GM23248 (cell line): Measurements from ENCODE around the gene IFT88. TPM values are rescaled to one million over a fixed set of nuclear protein-coding genes. Genes with fewer than 3 reads are reported as not detected.

Source experiments
- DNase-seq: peaks from one replicate; pipeline ENCODE4 v3.0.0-alpha.2; 2015
- H2AFZ ChIP-seq: fragments of 200-600 bp; sonication (generic); 2 replicates; pipeline ENCODE4 v1.6.1; 2016; ENCODE audit warnings: antibody characterized with exemption
- H3F3A ChIP-seq: fragments of 200-600 bp; sonication (generic); 2 replicates; pipeline ENCODE4 v1.6.1; 2016; ENCODE audit warnings: mild to moderate bottlenecking, antibody characterized with exemption, mixed run types; ENCODE audit not compliant: insufficient read depth
- H3K27ac ChIP-seq: fragments of 200-600 bp; sonication (generic); 2 replicates; pipeline ENCODE4 v1.5.1; 2016; ENCODE audit warnings: mild to moderate bottlenecking
- H3K27me3 ChIP-seq: fragments of 200-600 bp; sonication (generic); replicated peaks from 2 replicates; pipeline ENCODE4 v1.6.1; 2016; ENCODE audit warnings: mild to moderate bottlenecking; ENCODE audit not compliant: insufficient read depth
- H3K36me3 ChIP-seq: fragments of 200-600 bp; sonication (generic); 2 replicates; pipeline ENCODE4 v1.6.1; 2016; ENCODE audit warnings: low read depth, mild to moderate bottlenecking
- H3K4me1 ChIP-seq: fragments of 200-600 bp; sonication (generic); 2 replicates; pipeline ENCODE4 v1.6.1; 2016; ENCODE audit warnings: mild to moderate bottlenecking; ENCODE audit not compliant: insufficient read depth
- H3K4me2 ChIP-seq: fragments of 200-600 bp; sonication (generic); one replicate; pipeline ENCODE4 v1.6.1; 2016; ENCODE audit warnings: mild to moderate bottlenecking; ENCODE audit not compliant: unreplicated experiment
- H3K4me3 ChIP-seq: fragments of 200-600 bp; sonication (generic); 2 replicates; pipeline ENCODE4 v1.5.1; 2016; ENCODE audit warnings: mild to moderate bottlenecking
- H3K79me2 ChIP-seq: fragments of 200-600 bp; sonication (generic); 2 replicates; pipeline ENCODE4 v1.6.1; 2016; ENCODE audit warnings: mild to moderate bottlenecking; ENCODE audit not compliant: insufficient read depth
- H3K9ac ChIP-seq: fragments of 200-600 bp; sonication (generic); 2 replicates; pipeline ENCODE4 v1.6.1; 2016; ENCODE audit warnings: mild to moderate bottlenecking
- H3K9me2 ChIP-seq: fragments of 200-600 bp; sonication (generic); 2 replicates; pipeline ENCODE4 v1.6.1; 2016; ENCODE audit warnings: mixed run types, mild to moderate bottlenecking, moderate library complexity; ENCODE audit not compliant: insufficient read depth
- H3K9me3 ChIP-seq: fragments of 200-600 bp; sonication (generic); one replicate; pipeline ENCODE4 v1.6.1; 2017; ENCODE audit warnings: low read depth
- H4K20me1 ChIP-seq: fragments of 200-600 bp; sonication (generic); 2 replicates; pipeline ENCODE4 v1.6.0; 2016; ENCODE audit not compliant: insufficient read depth
- EZH2 ChIP-seq: fragments of 200-600 bp; sonication (generic); IDR thresholded peaks from 2 replicates; pipeline ENCODE4 v1.6.1; 2018; ENCODE audit warnings: antibody characterized with exemption, mild to moderate bottlenecking; ENCODE audit not compliant: insufficient read depth, poor library complexity, severe bottlenecking
- EZH2phosphoT487 ChIP-seq: fragments of 200-600 bp; sonication (generic); IDR thresholded peaks from 2 replicates; pipeline ENCODE4 v1.6.1; 2018; ENCODE audit warnings: antibody characterized with exemption, moderate library complexity, mild to moderate bottlenecking, low read depth; ENCODE audit not compliant: insufficient read depth
- WGBS, 2 experiments: methylation state at CpG; one replicate each; pipeline ENCODE4 v1.1.6; 2015 to 2017; ENCODE audit warnings: low lambda C conversion rate in 2 of 2, low coverage in 1 of 2; ENCODE audit errors: missing lambda C conversion rate in 2 of 2; 5-methylcytosine and 5-hydroxymethylcytosine counted together
- in situ Hi-C: fragments of 300-500 bp; cut with MboI; formaldehyde crosslinking; loops from 2 replicates; pipeline ENCODE4 v1.15.0; 2020
- polyA plus RNA-seq: library from polyadenylated mRNA; unstranded; fragments of >200 nt; fragmentation: Nextera tagmentation; extraction: Ambion mirVana; gene quantifications from 2 replicates; pipeline ENCODE4 v1.2.1, GENCODE V29; 2016
- total RNA-seq: library from RNA; depleted of rRNA; stranded (reverse); fragments of >200 nt; shearing (Covaris generic); gene quantifications from 2 replicates; pipeline ENCODE4 v1.2.3, GENCODE V29; 2014

The IFT88 gene
- total and polyA plus RNA-seq, 2 experiments from 2014 or later = 10.3 to 11.4 TPM

GRCh38 chr13:20567881-20568528, 1.0 kb downstream of the IFT88 start:
- peaks cover 3% of the 10 kb centered on the region for H3K9me3 ChIP-seq
- peaks cover 20% of the 10 kb centered on the region for H3F3A ChIP-seq
- H3K9ac ChIP-seq = peak overlapping the region; percentile 87
- peak overlapping the region; percentile 89 for H3K4me2 ChIP-seq
- peaks cover 14% of the 10 kb centered on the region for H3K4me1 ChIP-seq
- H3K4me3 ChIP-seq = peak overlapping the region; percentile 78
- no peak for DNase-seq
- no peaks in the 10 kb centered on the region for H3K27me3 ChIP-seq
- peak overlapping the region; percentile 92 for H3K27ac ChIP-seq
- in situ Hi-C loops = no loop called here
- H3K36me3 ChIP-seq = no peaks in the 10 kb centered on the region
- no peaks in the 10 kb centered on the region for H3K79me2 ChIP-seq
- TF ChIP-seq EZH2 (no peak), EZH2phosphoT487 (no peak)
- no peaks in the 10 kb centered on the region for H3K9me2 ChIP-seq
- 2 to 3% methylated on average over 9 of the region's 9 CpGs for WGBS, 2 experiments
- H2AFZ ChIP-seq = peak overlapping the region; percentile 80
- H4K20me1 ChIP-seq = no peaks in the 10 kb centered on the region

DNA sequence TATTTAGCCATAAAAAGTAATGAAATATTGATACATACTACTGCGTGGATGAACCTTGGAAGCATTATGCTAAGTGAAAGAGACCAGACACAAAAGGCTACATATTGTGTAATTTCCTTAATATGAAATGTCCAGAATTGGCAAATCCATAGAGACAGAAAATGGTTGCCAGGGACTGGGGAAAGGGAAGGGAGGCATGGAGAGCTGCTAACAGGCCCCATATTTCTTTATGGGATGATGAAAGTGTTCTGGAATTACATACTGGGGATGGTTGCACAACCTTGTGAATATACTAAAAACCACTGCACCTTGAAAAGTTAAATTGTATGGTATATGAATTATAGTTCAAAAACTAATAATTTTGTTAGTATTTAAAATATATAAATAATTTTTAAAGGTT, 3.6 kb downstream of the IFT88 start:
- peak; percentile 63 for DNase-seq
- Histone ChIP-seq H3K9me2 (no peaks in the 10 kb centered on the region), H3K27me3 (no peaks in the 10 kb centered on the region), H3K9ac (no peak overlapping the region), H4K20me1 (no peaks in the 10 kb centered on the region), H3K4me3 (no peak overlapping the region), H3K27ac (peak overlapping the region; percentile 20), H3F3A (peaks cover 20% of the 10 kb centered on the region), H3K4me1 (peaks cover 14% of the 10 kb centered on the region), H3K79me2 (no peaks in the 10 kb centered on the region), H3K4me2 (no peak overlapping the region), H3K36me3 (no peaks in the 10 kb centered on the region), H2AFZ (no peak overlapping the region), H3K9me3 (peaks cover 1% of the 10 kb centered on the region)
- in situ Hi-C loops = no loop called here
- WGBS, 2 experiments = 61 to 66% methylated on average over 1 of the region's 1 CpG
- no peak for TF ChIP-seq EZH2
- TF ChIP-seq EZH2phosphoT487 = no peak

- Histone ChIP-seq H3K9ac (no peak overlapping the region), H3K4me3 (no peak overlapping the region), H3K36me3 (no peaks in the 10 kb centered on the region), H3K27ac (no peak overlapping the region), H3F3A (peaks cover 17% of the 10 kb centered on the region), H3K27me3 (no peaks in the 10 kb centered on the region), H3K9me3 (no peaks in the 10 kb centered on the region), H3K9me2 (no peaks in the 10 kb centered on the region), H3K79me2 (no peaks in the 10 kb centered on the region), H4K20me1 (no peaks in the 10 kb centered on the region), H3K4me2 (no peak overlapping the region), H3K4me1 (peaks cover 14% of the 10 kb centered on the region), H2AFZ (no peak overlapping the region)
- no peak for DNase-seq
- in situ Hi-C loops = no loop called here
- TF ChIP-seq EZH2phosphoT487 = no peak
- TF ChIP-seq EZH2 = no peak
Observed at GRCh38 chr13:20571676-20572075, 4.7 kb downstream of the IFT88 start.

GRCh38 chr13:20573186-20573585, 6.2 kb downstream of the IFT88 start:
- Histone ChIP-seq H3K27ac (no peak overlapping the region), H3K36me3 (0 out of 2 replicates have a peak, but pooled peaks cover 5% of the 10 kb centered on the region), H3K27me3 (no peaks in the 10 kb centered on the region), H3K4me2 (no peak overlapping the region), H3K4me1 (peaks cover 9% of the 10 kb centered on the region), H3K9ac (no peak overlapping the region), H3K4me3 (no peak overlapping the region), H3K9me3 (no peaks in the 10 kb centered on the region), H3F3A (peaks cover 9% of the 10 kb centered on the region), H4K20me1 (no peaks in the 10 kb centered on the region), H3K9me2 (no peaks in the 10 kb centered on the region), H2AFZ (no peak overlapping the region), H3K79me2 (no peaks in the 10 kb centered on the region)
- in situ Hi-C loops = no loop called here
- WGBS, 2 experiments = 85 to 86% methylated on average over 4 of the region's 4 CpGs
- DNase-seq = no peak
- TF ChIP-seq EZH2phosphoT487 = no peak
- no peak for TF ChIP-seq EZH2

DNA sequence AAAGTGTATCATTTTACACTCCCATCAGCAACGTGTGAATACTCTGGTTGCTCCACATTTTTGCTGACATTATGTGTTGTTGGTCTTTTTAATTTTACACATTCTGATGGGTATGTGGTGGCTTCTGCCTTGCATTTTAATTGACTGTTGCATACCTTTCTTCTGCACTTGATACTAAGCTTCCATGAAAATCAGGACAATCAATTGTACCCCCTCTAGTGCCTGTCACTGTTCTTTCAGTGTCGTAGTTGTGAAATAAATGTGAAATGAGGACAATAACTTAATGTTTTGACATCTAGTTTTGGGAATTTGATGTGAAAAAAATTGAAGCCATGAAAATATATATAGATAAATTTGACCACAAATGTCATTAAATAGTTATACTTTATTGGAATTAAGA, 6.7 kb downstream of the IFT88 start:
- Histone ChIP-seq H3K27me3 (no peaks in the 10 kb centered on the region), H3K4me1 (peaks cover 5% of the 10 kb centered on the region; the same call in 1 of the 2 replicates), H4K20me1 (no peaks in the 10 kb centered on the region), H3K27ac (no peak overlapping the region), H3K4me3 (no peak overlapping the region), H3K9me3 (no peaks in the 10 kb centered on the region), H3F3A (peaks cover 6% of the 10 kb centered on the region), H3K79me2 (no peaks in the 10 kb centered on the region), H2AFZ (no peak overlapping the region), H3K9me2 (no peaks in the 10 kb centered on the region), H3K4me2 (no peak overlapping the region), H3K36me3 (0 out of 2 replicates have a peak, but pooled peaks cover 5% of the 10 kb centered on the region), H3K9ac (no peak overlapping the region)
- in situ Hi-C loops = no loop called here
- TF ChIP-seq EZH2 (no peak), EZH2phosphoT487 (no peak)
- no peak for DNase-seq
- WGBS, 2 experiments = 54 to 58% methylated on average over 2 of the region's 2 CpGs
